Astrocyte of the spinal cord (primary cell): ENCODE data around the gene CCDC88B.

Source experiments
- DNase-seq: peaks from one replicate; pipeline ENCODE4 v3.0.0; 2011; ENCODE audit warnings: low read depth, low spot score
- H3K4me3 ChIP-seq: 2 replicates; pipeline ENCODE4 v1.5.1; 2011; ENCODE audit warnings: low read depth, mild to moderate bottlenecking, low read length, moderate library complexity
- CTCF ChIP-seq: IDR thresholded peaks from 2 replicates; pipeline ENCODE4 v1.5.1; 2012; ENCODE audit warnings: low read depth, mild to moderate bottlenecking, low read length, inconsistent platforms
- in situ Hi-C: cut with HindIII; loops from 2 replicates; pipeline ENCODE4 v1.10.0; 2017; ENCODE audit warnings: low sequenced_read_pairs

The CCDC88B gene

DNA sequence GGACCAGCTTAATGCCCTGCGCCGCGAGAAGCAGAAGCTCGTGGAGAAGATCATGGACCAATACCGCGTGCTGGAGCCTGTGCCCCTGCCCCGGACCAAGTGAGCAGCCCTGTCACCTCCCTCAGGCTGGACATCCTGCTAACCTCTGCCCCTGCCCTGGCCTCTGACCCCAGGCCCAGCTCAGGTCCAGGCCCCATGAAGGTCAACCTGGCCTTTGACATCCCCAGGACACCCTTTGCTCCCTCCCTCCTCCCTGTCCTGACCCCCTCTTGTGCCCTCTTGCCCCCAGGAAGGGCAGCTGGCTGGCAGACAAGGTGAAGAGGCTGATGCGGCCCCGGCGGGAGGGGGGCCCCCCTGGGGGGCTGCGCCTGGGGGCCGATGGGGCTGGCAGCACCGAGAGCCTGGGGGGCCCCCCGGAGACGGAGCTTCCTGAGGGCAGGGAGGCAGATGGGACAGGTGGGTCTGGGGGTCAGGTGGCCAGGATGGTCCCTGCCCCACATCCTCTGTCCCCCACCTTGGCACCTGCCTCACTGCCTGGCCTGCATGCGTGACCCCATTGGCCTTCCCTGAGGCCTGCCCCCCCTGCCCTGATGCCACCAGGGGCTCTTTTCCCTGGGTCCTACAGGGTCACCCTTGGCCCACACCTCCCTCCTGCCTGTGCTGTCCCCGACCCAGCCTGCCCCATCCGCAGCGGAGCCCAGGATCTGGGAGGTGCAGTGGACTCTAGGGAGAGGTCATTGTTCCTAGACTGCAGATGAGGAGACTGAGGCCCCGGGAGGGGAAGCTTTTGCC lies 13.9 kb downstream of the CCDC88B start:
- in situ Hi-C loops = no loop called here
- DNase-seq = no peak
- H3K4me3 ChIP-seq = no peak overlapping the region
- TF ChIP-seq CTCF = no peak

DNA sequence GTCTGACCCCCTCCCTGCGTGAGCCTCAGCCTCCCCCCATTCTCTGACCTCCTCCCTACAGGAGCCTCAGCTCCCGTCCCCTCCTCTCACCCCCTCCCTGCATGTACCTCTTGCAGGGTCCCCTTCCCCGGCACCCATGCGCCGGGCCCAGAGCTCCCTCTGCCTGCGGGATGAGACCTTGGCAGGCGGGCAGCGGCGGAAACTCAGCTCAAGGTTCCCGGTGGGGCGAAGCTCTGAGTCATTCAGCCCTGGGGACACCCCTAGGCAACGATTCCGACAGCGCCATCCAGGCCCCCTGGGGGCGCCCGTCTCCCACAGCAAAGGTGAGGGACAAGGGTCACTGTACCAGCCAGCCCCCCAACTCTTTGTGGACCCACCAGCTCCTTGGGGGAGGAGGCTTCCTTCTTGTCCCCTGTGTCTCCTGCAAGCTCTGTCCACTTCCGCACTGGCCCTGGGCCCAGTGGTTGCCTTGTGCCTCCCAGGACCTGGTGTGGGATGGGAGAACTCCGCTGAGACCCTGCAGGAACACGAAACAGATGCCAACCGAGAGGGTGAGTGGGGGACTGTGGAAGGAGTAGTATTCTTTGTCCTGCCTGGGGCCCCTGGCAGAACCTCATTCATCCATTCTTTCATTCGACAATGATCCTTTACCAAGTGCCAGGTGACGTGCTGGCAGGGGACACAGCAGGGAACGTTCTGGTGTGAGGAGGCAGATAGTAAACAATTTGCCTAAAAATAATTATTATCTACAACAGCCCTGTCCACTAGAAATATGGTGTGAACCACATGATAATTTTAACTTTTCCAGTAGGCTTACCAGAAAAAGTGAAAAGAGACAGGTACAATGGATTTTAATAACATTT lies 15.3 kb downstream of the CCDC88B start:
- in situ Hi-C loops = no loop called here
- H3K4me3 ChIP-seq = peak overlapping the region; percentile 6
- peak; percentile 92 for TF ChIP-seq CTCF
- peak; percentile 81 for DNase-seq

GRCh38 chr11:64356498-64357411 lies 16.8 kb downstream of the CCDC88B start:
- TF ChIP-seq CTCF = peak; percentile 60
- in situ Hi-C loops = no loop called here
- H3K4me3 ChIP-seq = no peak overlapping the region
- DNase-seq = peak; percentile 38

DNA sequence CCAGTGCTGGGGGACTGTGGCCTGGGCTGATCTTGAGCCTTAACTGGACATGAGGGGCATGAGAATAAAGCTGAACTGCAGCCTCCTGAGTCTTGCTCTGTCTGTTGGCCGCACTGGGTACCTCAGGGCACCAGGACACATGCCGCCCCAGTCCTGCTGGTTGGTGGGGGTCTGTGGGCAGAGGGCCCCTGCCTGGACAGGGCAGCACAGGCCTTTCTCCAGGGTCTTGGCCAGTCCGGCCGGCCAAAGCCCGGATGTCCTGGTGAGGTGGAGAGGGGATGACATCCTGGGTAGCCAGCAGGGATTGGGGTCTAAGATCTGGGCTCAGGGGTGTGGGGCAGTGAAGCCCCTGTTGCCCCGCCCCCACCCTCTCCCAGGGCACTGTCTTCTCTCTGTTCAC lies 17.4 kb downstream of the CCDC88B start:
- H3K4me3 ChIP-seq = no peak overlapping the region
- TF ChIP-seq CTCF = no peak
- in situ Hi-C loops = no loop called here
- no peak for DNase-seq

GRCh38 chr11:64357904-64358535 lies 18.0 kb downstream of the CCDC88B start:
- in situ Hi-C loops = no loop called here
- no peak overlapping the region for H3K4me3 ChIP-seq
- no peak for TF ChIP-seq CTCF
- DNase-seq = no peak

GRCh38 chr11:64358536-64358906 lies 18.5 kb downstream of the CCDC88B start:
- in situ Hi-C loops = no loop called here
- TF ChIP-seq CTCF = no peak

More at GRCh38 chr11:64358536-64358906, 18.5 kb downstream of the CCDC88B start:
- peak overlapping the region; percentile 40 for H3K4me3 ChIP-seq
- no peak for DNase-seq
